GM19395 (cell line): Measurements from ENCODE around the gene HMGXB4.
A peak's percentile ranks its signal among the peaks of the same experiment; 100 is the strongest.

Source experiments
- ATAC-seq: cut with Tn5 transposase; IDR thresholded peaks from one replicate; pipeline ENCODE4 v1.9.1; 2021; ENCODE audit warnings: mild to moderate bottlenecking, moderate library complexity; ENCODE audit not compliant: unreplicated experiment

Gene HMGXB4

GRCh38 chr22:35253946-35254345 lies 3.3 kb upstream of the HMGXB4 start:
- no peak for ATAC-seq

DNA sequence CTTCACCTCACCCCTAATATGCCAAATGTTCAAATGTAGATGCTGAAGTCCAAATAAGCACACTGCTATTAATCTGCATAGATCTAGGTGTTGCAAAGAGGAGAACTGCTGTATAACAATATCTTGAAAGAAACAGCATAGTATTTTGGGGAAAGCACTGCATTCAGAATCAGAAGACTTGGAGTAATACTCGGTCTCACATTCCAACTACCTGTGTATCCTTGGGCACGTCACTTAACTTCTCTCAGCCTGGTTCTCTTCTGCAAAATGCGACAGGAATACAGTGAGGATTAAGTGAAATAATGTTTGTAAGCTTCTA lies 332 bp upstream of the HMGXB4 start:
- peak; percentile 37 for ATAC-seq

- peak; percentile 13 for ATAC-seq
Observed at GRCh38 chr22:35258191-35258988, 1.1 kb downstream of the HMGXB4 start.

GRCh38 chr22:35264986-35265385 lies 7.7 kb downstream of the HMGXB4 start:
- ATAC-seq = no peak

GRCh38 chr22:35266277-35266676 lies 9.0 kb downstream of the HMGXB4 start:
- ATAC-seq = no peak

DNA sequence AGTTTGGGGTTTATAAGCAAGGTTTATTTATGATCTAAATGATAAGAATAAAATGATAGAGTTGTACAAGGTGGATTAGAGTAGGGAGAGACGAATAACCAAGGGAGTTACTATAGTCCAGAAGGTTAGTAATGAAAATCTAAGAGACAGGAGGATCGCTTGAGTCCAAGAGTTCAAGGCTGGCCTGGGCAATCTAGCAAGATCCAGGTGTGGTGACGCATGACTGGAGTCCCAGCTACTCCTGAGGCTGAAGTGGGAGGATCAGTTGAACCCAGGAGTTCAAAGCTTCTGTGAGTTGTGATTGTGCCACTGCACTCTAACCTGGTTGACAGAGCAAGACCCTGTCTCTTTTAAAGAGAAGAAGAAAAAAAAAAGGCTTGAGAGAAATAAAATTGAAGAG lies 12.3 kb downstream of the HMGXB4 start:
- ATAC-seq = no peak

GRCh38 chr22:35274154-35274871 lies 17.0 kb downstream of the HMGXB4 start:
- no peak for ATAC-seq

DNA sequence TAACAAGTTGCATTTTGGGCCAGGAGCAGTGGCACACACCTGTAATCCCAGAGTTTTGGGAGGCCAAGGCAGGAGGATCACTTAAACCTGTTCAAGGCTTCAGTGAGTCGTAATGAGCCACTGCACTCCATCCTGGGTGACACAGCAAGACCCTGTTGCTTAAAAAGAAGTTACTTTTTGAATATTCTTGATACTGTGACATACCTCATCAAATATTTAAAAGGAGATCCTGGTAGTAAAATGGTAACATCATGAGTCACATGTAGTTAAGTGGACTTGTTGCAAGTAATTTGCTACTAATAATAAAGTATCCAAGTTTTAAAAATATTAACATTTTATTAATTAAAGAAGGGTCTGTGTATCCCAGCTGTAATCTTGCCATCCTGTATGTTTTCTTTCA lies 18.3 kb downstream of the HMGXB4 start:
- ATAC-seq = no peak

DNA sequence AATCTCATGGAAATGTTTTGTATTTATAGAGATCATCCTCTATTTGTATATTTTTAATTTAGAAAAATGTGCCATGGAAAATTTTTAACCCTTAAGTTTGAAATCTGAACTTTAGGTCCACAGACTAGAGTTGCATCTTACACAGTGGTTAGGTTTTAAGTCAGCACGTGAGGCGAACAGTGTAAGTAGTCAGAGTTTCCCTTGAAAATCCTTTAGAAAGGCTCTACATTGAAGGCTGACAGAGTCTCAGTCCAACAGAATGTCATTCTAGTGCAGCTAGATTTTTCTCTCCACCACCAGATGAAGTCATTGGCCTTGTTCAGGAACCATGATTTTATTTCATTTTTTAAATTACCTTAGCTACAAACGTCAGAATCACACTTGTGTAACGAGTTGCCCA lies 18.7 kb downstream of the HMGXB4 start:
- ATAC-seq = no peak

- ATAC-seq = no peak
Observed at GRCh38 chr22:35288116-35288515, 30.8 kb downstream of the HMGXB4 start.

DNA sequence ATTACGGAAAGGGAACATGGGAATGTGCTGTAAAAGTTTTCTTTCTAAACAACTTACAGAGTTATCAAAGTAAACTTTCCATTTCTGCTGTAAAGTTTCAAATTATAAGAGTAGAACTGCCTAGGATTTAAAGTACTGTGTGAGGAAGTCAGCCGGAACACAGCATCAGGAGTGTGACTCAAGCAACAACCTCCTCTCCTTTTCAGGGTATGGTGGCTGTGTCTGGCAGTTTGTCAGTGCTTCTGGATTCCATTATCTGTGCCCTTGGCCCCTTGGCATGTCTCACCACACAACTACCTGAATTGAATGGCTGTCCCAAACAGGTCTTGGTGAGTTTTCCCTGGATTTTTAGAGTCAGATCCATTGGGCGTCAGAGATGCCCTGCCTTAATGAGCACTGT lies 35.5 kb downstream of the HMGXB4 start:
- ATAC-seq = no peak

- no peak for ATAC-seq
Observed at GRCh38 chr22:35296051-35296450, 38.8 kb downstream of the HMGXB4 start.

- ATAC-seq = peak; percentile 12
Observed at GRCh38 chr22:35299217-35299672, 42.0 kb downstream of the HMGXB4 start.

GRCh38 chr22:35299673-35300499 lies 42.6 kb downstream of the HMGXB4 start, which contains the start of gene TOM1:
Gene TOM1 (plus strand): TSS chr22:35299894. CDS start chr22:35299929, 35 bp downstream.
- ATAC-seq = peak; percentile 98

- no peak for ATAC-seq
Observed at GRCh38 chr22:35301372-35301874, 44.1 kb downstream of the HMGXB4 start.

GRCh38 chr22:35303029-35303624 lies 45.8 kb downstream of the HMGXB4 start:
- ATAC-seq = no peak

- ATAC-seq = no peak
Observed at GRCh38 chr22:35305525-35306070, 48.3 kb downstream of the HMGXB4 start.

GRCh38 chr22:35306350-35306967 lies 49.2 kb downstream of the HMGXB4 start:
- ATAC-seq = no peak

DNA sequence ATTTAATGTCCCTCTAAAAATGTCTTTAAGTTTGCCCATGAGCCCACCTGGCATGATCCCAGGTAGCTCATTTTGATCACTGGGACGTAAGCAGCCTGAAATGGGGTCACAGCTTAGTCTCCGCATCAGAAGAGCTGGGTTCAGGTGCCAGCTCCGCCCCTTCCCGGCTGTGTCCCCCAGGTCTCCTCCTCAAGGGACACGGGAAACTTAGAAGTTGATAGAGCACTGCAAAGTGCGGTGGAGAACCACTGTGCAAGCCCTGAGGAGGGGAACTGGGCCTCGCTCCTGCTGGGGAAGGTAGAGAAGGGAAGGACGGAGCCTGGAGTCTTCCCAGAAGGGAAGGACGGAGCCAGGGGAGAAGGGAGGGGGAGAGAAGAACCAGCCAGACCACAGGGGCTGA lies 50.1 kb downstream of the HMGXB4 start:
- ATAC-seq = no peak

GRCh38 chr22:35307892-35308291 lies 50.6 kb downstream of the HMGXB4 start:
- ATAC-seq = no peak
